ENCODE measurements around the gene TRIM47.

The TRIM47 gene

DNA sequence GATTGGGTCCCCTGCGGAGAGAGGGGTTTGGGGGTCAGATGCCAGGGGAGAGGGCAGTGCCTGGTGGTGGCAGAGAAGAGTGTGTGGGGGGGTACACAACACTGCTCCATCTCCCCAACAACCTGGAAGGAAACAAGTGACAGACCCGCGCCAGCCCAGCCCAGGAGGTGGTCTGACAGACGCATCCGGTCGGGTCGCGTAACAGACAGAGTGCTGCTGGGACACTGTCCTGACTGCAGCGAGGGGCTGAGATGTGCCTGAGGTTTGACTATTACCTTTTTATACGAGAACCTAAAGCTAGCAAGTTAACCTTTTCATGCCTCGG is 50.3 kb downstream of the TRIM47 start:
- DNase-seq, result no peak

GRCh38 chr17:75827308-75828075 is 50.9 kb downstream of the TRIM47 start:
- DNase-seq, result no peak

DNA sequence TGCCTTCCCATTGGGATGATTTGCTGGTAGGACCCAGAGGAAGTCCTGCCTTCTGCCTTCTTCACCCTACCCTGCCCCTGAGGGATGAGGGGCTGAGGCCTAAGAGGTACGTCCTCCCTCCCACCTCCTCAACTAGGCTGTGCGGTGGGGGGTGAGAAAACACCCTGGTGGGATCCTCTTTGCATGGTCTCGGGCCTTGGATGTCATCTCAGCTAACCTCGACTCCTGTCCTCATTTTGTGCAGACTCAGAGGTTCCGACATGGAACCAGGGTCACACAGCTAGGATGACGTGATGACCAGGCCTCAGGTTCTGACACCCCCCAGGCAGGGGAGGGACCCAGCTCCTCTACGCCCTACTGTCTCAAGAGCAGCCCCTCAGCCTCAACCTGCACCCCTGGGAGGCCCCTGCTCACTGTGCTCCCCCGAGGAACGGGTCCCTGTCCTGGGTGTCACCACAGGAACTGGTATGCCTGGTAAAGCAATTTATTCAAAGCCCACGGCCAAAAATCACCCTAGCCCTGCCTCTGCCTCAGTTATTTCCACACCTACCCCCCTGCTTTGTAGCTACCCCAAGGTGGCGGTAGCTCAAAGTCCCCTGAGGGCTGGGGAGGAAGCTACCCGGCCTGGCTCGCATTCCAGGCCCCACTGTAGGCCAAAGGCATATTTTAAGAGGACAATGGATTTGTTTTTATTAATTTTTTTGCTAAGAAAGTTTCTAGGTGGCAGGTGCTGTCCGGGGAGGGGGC is 51.6 kb downstream of the TRIM47 start:
- no peak for DNase-seq

DNA sequence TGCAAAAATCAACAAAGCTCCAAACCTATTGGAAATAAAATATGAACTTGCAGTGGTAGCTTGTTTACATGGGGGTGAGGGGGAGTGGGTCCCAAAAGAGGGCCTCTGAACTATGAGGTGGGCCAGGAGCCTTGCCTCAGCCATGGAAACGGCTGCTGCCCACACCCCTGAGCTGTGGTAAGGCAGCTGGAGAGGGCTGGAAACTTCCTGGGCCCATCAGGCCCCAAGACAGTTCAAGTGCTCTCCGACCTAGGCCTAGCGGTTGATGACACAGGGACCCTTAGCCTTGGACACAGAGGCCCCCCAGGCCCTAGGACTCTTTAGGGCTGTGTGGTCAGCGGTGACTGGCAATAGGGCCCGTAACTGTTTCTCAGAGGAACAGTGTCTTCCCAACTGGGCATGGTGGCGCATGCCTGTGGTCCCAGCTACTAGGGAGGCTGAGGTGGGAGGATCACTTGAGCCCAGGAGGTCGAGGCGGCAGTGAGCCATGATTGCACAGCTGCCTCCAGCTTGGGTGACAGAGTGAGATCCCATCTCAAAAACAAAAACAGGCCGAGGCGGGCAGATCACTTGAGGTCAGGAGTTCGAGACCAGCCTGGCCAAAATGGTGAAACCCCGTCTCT is 52.5 kb downstream of the TRIM47 start:
- no peak for DNase-seq

DNA sequence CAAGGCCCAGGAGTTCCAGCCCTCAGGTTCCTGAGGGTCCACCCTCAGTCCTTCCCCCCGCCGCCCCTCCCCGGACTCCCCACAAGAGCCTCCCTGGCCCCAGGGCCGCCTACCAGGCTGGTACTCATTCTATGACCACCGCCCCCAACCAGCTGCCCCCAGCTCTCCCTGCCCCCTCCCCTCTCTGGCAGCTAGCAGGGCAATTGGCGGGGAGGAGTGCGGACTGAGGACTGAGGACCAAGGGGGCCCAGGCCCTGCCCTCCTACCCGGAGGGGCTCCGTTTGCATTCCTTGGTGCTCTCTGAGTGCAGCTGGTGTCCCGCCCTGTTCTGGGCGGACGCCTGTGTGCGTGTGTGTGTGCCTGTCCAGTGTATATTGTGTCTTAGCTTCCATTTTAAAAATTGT is 53.2 kb downstream of the TRIM47 start:
- no peak for DNase-seq

DNA sequence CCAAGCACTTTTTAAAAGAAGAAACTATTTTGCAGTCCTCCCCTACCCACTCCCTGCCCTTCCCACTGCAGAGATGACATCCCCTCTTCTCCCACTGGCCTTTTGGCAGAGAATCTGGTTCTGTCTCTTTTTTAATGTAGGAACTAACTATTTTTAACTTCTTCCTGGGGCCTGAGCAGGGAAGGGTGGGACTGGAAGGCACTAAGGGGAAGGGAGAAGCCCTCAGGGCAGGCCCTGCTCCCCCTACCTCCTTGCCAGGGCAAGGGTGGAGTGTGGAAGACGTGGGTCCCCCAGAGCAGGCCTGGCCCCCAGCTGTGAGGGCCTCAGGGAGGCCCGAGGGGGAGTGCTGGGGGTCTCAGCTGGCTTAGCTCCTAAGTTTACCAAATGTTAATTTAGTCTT is 53.7 kb downstream of the TRIM47 start:
- DNase-seq, result no peak

All from amniotic stem cell (primary cell).